Measurements from ENCODE around the gene WNT11.
"Not testable (repeated sequence)": the region's sequence is repeated elsewhere in the genome, so short reads cannot be mapped to it uniquely, and the experiment has no call there.

The WNT11 gene

DNA sequence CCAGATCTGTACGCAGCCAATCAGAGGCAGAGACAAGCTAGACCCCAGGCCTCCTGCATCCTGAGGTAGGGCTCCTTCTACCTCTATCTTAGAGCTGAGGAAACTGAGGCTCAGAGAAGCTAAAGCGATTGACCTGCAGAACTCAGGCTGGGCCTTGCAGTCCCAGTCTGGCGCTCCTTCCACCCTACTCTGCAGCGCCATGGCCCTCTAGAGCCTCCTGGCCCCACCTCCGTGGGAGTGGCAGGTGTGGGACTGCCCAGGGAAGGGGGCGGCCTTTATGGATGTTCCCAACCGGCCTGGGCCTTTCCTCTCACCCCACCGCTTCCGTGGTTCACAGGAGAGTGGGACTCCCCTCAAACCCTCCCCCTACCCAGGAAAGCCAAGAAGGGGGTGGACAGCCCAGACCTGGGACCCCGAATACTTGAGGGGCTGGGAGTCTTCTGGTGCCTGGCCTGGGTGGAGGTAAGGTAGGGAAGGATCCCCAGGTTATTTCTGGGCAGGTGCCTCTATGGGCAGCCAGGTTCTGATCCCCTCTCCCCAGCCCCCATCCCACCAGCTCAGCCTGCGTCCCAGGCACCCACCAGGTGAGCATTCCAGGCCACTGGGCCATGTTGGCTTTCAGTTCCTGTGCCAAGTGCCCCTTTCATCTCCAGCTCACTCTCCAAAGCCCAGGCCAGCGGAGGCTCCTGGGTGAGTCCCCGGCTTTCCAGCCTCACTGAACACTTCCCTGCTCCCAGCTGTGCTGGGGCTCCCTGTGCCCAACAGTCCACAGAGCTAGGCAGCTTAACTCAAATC, 3.0 kb downstream of the WNT11 start:
- DNase-seq (ENCODE audit: low read depth in 2 of 2), result no peak

DNA sequence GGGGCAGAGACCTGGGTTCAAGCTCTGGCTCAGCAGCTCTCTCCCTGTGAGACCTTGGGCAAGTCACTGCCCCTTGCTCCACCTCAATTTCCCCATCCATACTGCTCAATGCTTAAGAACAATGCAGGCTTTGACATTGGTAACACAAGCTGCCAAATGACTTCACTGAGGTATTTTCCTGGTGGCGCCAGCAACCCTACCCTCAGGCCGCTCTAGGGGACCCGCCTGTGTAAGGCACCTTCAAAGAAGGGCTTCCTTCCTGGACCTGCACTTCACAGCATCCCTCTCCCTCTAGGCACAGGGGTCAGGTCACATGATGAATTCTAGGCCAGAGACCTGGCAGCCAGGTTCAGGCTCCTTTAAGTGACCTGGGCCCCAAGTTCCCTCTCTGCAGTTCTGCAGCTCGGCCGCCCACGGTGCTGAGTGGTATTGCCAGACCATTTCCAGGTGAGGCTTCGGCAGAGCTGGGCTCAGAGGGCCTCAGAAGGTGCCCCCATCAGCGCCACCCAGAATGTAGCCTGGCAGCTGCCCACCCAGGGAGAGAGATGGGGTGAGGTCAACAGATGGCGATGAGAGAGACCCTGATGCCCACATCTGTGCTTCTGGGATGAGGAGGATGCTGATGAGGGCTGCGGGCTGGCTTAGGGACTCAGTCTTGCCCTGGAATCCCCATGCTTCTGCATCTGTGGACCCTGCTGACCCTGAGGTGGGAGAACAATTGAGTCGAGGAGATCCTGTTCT, 4.5 kb downstream of the WNT11 start:
- DNase-seq (ENCODE audit: low read depth in 2 of 2), result no peak

DNA sequence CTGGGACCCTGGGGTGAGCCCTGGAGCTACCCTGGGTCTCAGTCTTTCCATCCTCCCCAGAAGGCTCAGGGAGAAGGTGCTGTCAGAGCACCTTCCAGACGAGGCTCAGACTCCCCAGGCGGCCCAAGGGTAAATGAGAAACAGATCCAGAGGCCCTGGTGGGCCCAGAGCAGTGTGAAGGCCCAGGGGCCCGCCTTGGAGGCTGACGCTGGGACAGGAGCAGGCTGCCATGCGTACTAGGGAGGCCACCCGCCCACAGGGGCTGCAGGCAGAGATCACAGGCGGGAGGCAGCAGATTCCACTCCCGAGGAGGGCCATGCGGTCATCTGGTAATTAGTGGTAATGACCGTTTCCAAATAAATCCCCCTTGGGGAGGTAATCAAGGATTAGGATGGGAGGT, 5.2 kb downstream of the WNT11 start:
- DNase-seq (ENCODE audit: low read depth in 2 of 2), result no peak

DNA sequence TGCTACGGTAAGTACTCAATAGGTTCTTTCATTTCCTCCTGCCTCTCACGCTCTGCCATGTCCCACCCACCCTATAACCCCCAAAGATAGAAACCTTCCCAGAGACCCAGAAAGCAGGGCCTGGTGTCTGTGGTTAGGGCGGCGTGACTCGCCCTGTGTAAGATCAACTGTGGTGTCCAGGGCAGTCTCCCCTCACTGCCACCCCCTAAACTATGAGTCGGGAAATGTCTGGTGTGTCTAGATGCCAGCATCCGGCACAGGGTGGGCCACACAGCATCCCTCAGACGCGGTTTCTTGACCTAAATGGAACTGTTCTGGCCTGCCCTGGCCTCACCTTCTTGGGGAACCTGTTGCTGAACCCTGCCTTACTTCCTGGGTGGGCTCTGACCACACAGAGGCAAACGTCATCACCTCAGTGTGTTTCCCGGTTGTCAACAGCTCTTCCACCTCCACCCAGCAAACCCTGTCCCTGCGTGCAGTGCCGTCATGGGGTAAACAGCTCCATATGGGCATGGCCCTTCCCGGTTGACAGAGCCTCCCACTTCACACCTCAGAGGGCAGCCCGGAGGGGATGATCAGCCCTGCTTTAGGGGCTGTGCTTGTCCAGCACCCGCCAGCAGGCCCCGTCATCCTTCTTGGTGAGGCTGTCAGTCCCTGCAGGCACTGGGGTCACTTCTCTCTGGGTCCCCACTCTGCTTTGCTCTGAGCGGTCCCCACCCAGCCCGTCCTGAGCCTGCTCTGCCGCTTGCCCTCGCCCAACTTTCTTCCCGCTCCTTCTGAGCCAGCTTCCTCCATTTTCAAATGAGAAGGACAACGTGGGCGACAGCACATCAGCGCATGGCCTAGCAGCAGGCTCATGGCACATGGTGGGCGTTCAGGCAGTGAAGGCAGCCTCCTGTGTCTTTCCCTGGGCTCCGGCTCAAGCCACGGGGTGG, 6.0 kb downstream of the WNT11 start:
- DNase-seq (ENCODE audit: low read depth in 2 of 2), result no peak

DNA sequence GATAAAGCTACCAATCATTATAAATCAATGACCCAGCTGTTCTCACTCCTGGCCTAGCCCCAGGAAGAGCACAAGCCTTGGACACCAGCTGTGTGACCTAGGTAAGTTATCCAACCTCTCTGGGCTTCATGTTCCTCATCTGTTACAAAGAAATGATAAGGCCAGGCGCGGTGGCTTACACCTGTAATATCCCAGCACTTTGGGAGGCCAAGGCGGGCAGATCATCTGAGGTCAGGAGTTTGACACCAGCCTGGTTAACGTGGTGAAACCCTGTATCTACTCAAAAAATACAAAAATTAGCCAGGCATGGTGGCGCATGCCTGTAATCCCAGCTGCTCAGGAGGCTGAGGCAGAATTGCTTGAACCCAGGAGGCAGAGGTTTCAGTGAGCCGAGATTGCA, 7.6 kb downstream of the WNT11 start:
- DNase-seq (ENCODE audit: low read depth in 2 of 2), result not testable (repeated sequence)

DNA sequence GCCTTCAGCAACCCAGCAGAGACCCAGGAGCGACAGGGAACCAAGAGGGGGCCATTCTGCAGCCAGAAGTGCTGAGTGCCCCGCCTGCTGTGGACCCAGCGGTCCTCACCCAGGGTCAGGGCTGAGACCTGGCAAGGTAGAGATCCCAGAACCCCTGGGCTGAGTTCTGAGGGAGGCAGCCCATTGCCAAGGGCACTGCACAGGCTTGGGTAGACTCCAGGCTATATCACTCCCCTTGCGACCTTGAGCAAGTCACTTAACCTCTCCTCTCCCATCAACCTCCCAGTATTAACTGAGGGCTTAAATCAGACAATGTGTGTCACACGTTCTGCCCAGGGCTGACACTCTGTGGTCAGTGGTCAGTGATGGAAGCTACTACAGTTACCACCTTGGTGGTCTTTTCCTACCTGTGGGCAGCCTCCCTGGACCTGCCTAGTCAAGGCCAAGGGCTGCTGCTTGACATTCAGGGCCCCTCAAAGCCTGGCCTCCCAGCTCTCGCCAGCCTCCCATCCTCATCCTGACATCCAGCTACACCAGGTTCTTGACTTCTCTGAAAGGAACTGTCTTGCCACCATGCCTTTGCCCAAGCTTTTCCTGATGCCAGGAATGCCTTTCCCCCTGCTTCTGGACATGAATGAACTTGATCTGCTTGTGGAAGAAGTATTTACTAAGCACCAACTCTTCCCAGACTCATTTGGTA, 8.2 kb downstream of the WNT11 start:
- DNase-seq (ENCODE audit: low read depth in 2 of 2), result no peak

DNA sequence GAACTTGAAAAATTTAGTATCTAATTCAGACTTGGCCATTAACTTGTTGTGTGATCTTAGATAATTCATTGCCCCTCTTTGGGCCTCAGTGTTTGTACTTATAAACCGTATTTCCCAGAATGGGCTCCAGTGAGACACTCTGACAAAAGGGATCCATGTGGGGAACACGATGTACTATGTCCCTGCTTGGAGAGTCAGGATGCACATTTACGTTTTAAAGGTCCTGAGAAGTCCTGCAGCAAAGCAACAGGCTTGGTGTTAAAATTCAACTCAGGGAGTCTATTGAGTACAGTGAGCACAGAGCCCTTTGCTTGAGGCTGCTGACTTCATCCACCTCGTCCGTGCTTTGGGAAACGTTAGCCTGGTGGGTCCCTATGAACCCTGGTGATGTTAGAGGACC, 9.0 kb downstream of the WNT11 start:
- no peak for DNase-seq (ENCODE audit: low read depth in 2 of 2)

DNA sequence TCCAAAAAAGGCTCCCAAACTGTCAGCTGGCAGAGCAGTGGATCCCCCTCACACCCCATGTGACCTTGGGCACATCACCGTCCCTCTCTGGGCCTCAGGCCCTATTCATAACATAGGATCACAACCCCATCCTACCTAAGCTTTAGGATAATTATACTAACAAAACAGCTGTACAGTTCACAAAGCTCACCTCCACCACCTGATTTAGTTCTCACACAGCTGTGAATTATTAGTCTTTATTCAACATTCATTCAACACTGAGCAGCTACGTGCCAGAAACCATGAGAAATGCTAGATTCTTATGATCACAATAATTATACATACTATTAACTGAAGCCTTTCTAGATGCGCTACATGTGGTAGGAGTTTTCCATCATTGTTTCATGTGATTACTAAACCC, 9.5 kb downstream of the WNT11 start:
- DNase-seq (ENCODE audit: low read depth in 2 of 2), result no peak

DNA sequence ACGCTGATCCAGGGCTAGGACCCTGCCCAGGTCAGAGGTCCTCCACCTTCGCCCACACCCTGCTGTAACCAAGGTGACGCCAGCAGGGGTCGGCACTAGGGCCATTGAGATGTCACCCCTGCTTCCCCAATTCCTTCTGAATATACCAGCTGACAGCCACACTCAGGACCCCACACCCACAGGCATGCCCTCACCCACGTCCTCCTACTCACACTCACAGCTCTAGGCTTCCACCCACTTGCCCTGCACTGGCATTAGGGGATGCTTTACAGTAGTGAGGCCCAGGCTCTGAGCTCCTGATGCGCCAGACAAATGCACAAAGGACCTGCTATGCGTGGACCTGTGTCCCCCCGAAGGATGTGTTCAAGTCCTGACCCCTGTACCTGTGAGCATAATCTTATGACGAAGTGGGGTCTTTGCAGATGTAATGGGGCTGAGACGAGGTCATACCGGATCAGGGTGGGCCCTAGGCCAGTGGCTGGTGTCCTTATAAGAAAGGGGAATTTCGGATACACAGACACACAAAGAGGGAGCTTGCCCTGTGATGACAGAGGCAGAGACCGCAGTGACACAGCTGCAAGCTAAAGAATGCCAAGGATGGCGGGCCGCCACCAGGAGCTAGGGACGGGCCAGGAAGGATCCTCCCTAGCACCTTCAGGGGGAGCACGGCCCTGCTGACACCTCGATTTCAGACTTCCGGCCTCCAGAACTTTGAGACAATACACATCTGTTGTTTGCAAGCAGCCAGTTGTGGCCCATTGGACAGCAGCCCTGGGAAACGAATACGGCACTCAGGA, 11.2 kb downstream of the WNT11 start:
- no peak for DNase-seq (ENCODE audit: low read depth in 2 of 2)

DNA sequence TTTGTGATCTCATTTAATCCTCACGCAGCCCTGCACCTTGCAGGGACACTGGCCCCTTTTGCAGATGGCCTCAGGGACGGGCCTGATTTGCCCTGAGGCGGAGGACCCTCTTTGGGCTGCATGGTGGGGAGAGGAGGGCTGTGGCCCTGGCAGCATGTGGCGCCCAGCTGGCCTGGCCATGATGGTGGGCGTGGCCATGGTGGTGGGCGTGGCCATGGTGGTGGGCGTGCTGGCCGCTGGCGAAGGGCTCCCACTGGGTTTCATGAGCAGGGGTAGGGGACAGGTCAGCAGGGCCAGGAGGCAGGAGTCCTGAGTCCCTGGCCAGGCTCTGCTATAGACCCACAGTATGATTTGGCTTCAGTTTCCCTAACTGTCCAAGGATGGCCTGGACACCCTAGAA, 13.1 kb downstream of the WNT11 start:
- no peak for DNase-seq (ENCODE audit: low read depth in 2 of 2)

DNA sequence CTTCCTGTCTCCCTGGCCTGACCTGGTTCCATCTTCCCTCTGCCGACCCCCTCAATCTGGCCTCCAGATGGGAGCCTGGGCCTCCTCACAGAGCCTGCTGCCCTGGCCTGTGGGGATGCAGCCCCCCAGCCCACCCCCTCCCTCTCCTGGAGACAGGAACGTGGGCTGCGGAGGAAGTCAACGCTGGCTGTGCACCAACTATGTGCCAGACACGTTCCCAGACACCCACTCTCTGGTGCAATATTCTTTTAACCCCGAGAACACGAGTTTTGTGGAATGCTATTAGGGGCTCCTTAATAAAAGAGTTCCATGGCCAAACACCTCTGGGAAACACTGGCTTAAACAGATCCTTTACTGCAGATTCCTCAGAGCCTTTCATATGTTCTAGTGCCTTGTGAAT, 15.9 kb downstream of the WNT11 start:
- no peak for DNase-seq (ENCODE audit: low read depth in 2 of 2)

DNA sequence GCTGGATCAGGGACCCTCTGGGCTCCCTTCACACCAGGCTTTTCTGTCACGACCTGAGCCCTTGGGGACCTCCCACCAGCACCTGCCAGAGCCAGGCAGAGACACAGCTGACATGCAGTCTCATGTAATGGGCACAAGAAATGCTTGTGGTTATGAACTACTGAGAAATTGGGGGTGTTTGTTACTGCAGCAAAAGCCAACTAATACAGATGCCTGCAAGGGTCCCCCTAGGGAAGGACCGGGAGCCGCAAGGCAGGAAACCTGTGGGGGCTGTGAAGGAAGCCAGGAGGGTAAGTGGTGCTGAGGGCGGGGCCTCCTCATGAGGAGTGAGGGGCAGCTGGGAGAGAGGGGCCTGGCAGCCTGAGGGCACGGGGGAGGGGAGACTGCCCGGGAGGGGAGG, 16.6 kb downstream of the WNT11 start:
- DNase-seq (ENCODE audit: low read depth in 2 of 2), result no peak

DNA sequence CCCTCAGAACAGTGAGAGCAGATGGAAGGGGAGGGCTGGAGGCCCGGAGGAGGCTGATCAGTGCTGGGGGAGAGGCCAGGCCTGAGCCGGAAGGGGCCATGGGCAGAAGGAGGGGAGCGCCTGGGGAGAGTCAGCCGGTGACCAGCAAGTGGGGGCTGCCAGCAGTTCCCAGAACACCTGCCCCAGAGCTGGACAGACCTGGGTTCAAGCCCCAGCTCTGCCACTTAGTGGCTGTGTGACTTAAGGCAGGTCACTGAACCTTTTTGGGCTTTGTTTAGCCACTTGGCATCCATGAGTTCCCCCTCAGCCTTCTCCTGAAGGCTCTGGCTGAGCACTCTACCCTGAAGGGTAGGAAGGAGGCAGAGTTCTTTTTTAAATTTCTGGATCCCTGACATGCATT, 17.4 kb downstream of the WNT11 start:
- no peak for DNase-seq (ENCODE audit: low read depth in 2 of 2)

DNA sequence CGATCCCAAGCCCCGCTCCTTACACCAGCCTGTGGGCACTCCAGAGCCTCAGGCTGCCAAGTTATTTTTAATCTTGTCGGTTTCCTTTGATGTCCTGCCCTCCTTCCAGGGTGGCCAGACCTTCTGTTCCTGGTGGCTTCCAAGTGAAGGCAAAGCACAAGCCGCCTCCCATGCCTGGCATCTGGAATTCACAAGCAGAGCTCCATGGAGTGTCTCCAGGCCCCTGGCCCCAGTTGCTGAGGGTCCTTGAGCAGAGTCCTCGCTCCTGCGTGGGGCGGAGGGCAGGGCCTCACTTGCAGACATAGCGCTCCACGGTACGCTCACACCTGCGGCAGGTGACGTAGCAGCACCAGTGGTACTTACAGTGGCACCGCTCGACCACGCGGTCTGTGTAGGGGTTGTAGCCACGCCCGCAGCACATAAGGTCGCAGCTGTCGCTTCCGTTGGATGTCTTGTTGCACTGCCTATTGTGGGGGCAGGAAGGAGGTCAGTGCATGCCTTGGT, 19.5 kb downstream of the WNT11 start:
- no peak for DNase-seq (ENCODE audit: low read depth in 2 of 2)

DNA sequence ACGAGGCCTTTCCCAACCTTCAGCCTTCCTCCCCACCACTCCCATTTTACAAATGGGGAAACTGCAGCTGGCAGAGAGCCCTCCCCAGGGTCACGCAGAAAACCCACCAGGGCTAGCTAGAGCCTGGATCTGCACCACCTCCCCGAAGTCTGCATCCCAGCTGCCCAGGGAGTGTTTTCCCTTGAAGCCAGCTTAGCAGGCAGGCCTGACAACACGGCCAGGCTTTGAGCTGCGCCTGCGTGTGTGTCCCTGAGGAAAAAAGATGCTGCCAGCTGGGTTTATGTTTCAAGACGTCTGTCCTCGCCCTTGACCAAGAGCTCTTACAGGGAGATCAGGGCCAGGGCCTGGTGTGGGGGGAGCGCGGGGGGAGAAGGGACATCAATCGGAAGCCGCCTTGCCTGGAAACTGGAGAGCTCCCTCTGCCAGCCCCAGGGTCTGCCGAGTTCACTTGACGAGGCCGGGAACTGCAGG, 20.3 kb downstream of the WNT11 start:
- no peak for DNase-seq (ENCODE audit: low read depth in 2 of 2)

DNA sequence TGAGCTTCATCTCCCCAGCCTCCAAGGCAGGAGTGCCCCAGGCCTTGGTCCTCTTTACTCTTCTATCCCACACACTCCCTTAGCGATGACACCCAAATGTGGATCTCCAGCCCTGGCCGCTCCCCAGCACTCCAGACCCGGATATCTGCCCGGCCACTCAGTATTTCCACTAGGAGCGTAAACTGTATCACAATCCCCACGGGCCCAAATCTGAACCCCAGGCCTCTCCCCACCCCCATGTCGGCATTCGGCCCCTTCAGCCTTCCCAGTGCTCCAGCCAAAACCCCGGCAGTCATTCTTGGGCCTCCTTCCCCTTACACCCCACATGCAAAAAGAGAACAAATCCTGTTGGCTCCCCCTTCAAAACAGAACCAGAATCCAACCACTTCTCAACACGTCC, 20.8 kb downstream of the WNT11 start:
- DNase-seq (ENCODE audit: low read depth in 2 of 2), result no peak

DNA sequence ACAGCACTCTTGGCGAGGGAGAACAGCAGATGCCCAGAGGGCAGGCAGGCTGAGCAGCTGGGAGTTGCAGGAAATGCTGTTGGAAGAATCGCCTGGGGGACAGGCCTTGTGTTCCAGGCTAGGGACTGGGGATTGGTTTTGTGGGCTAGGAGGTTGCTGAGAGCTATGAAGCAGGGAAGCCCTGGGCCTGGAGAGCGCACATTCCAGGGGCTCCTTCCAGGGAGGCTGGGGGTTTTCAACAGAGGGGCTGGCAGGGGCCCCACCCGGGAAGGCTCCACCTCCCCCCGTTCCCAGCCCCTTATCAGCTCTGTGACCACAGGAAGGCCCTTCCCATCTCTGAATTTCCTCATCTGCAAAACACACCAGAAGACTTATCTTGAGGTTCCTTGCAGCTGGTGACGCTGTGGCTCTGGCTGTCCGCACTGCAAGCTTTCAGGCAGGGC, 21.7 kb downstream of the WNT11 start:
- DNase-seq (ENCODE audit: low read depth in 2 of 2), result no peak

DNA sequence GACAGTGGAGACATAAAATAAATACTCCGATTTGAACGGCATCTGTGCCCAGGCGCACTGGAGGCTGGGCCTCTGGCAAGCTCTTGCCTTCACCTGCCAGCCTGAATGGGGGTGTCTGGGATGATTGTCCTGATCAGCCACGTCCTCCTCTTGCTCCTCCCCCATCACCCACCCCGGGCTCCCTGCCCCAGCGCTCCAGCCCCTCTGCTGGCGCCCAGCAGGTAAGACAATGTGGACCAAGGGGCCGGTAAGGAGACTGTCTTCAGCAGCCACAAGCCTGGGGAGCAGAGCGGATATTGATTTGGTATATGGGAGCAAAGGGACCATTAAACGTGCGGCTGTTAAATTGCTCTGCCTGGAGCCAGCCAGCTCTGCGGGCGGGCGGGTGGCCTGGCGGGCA, 24.9 kb downstream of the WNT11 start:
- DNase-seq (ENCODE audit: low read depth in 2 of 2), result no peak

DNA sequence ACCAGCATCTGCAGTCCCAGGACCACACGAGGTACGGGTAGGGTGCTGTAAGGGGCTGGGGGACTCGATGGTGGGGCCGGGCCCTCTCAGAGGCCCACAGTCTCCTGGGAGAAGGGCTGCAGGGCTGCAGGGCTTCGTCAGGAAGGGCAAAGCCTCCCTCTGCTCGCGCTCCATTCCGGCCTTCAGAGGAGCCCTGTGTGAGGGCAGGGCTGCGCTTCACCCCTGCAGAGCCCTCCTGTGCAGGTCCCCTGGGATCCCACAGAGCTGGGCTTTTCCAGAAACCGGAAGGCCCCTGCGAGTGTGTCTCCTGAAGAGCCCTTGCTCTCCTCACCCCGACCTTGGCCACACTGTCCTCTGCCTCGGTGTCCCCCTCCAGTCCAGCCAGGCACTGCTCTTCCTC, 27.2 kb downstream of the WNT11 start:
- no peak for DNase-seq (ENCODE audit: low read depth in 2 of 2)

DNA sequence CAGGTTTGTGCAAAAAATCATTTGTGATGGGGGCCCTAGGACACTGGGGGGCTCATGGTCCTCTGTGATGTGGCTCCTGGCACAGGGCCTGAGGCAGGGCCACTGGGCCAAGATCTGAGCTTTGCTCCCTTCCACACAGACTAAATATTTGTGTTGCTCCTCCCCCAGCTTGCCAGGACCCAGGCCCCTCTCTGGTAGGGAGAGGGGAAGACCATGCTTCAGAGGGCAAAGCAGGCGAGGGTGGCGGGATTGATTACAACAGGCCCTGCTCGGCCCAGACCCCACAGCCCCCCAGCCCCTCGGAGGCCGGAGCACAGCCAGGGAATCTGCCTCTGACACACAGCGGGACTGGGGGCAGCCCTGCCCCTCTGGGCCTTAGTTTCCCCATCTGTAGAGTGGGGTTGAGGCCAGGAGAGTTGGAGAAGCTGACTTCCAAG, 29.0 kb downstream of the WNT11 start:
- no peak for DNase-seq (ENCODE audit: low read depth in 2 of 2)
